GM18867 (cell line): Measurements from ENCODE around the gene REM1.
A peak's percentile ranks its signal among the peaks of the same experiment; 100 is the strongest.

Experiments used
- ATAC-seq: cut with Tn5 transposase; IDR thresholded peaks from one replicate; pipeline ENCODE4 v1.9.1; 2021; ENCODE audit warnings: mild to moderate bottlenecking, moderate library complexity; ENCODE audit not compliant: unreplicated experiment

Gene REM1

DNA sequence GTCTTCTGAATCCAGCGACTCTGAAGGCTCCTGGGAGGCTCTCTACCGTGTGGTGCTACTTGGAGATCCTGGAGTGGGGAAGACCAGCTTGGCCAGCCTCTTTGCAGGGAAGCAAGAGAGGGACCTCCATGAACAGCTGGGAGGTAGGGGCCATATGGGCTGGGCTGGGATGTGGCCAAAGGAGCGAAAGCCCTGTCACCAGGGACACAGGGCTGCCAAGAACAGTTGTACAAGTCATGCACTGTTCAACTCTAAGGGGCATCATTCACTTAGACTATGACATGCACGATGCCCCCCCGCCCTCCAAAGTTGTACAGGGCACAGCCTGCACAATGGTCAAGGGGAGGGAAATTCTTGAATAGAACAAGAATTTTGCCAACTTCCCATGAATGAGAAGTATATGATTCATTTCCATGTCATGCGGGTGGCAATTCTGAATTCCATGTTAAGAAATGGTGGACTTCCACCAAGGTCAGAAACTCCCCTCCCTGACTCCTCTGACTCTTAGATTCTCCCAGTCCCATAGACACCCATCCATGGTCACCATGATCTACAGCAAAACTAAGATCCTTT, 1.6 kb downstream of the REM1 start:
- ATAC-seq = no peak

GRCh38 chr20:31484001-31484400, 8.9 kb downstream of the REM1 start:
- no peak for ATAC-seq

DNA sequence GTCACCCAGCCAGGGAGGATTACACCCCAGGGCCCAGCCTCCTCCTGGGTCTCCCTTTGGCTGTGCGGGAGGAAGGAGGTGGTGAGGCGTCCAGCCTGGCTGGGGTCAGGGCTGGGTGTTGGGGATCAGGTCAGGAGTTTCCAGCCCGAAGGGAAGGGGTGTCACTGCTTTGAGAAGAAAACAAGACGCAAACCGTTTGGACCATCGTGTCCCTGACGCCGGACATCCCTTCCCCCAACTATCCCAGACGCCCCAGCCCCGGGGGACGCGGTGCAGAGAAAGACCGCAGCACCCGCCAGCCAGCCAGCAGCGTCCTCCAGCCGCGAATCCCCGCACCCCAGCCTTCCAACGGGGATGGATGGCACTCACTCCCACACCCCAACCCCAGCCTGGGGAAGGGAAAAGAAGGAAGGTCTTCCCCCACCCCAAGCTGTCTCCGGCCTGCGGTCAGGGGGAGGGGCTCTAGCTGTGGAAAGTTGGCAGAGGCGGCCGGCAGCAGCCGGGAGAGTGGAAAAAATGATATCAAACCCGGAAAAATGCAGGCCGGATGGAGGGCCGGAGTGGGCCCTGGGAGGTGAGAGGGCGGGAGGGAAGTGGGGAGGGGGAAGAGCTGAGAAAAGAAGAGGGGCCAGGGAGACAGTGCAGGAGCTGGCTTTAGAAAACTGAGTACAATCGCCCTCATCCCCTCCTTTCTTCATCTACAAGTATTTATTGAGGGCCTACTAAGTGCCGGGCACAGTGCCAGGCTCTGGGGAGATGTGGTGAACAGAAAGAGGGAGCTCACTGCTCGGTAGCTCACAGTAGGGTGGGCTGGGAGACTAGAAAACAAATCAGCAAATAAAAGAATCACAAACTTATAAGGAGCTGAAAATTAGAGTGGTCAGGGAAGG, 10.6 kb downstream of the REM1 start:
- ATAC-seq = no peak

- ATAC-seq = no peak
Measured at GRCh38 chr20:31488115-31488514, 13.0 kb downstream of the REM1 start.

DNA sequence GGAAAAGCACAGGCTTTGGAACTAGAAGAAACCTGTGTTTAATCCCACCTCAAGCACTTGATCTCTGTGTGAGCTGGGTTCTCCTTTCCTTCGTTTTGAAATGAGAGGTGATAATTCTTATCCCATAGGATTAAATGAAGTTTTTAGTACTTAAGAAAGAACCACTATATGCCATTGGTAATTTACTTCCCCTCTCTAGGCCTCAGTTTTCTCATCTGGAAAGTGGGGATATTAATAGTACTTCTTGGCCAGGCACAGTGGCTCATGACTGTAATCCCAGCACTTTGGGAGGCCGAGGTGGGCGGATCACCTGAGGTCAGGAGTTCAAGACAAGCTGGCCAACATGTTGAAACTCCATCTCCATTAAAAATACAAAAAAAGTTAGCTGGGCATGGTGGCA, 14.1 kb downstream of the REM1 start:
- ATAC-seq = no peak

GRCh38 chr20:31490752-31491151, 15.7 kb downstream of the REM1 start:
- no peak for ATAC-seq

DNA sequence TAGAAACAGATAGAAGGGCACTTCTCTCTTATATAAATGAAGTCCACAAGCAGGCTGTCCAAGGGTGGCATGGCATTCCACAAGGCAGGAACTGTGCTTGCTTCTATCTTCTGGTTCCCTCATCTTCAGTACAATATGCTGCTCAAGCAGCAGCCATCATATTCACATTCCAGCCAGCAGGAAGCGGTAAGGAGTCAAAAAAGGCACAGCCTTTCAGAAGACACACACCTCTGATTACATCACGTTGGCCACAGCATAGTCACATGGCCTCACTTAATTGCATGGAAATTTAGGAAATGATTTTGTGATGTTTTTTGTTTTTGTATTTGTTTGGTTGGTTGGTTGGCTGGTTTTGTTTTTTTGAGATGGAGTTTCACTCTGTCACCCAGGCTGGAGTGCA, 19.0 kb downstream of the REM1 start:
- ATAC-seq = no peak

DNA sequence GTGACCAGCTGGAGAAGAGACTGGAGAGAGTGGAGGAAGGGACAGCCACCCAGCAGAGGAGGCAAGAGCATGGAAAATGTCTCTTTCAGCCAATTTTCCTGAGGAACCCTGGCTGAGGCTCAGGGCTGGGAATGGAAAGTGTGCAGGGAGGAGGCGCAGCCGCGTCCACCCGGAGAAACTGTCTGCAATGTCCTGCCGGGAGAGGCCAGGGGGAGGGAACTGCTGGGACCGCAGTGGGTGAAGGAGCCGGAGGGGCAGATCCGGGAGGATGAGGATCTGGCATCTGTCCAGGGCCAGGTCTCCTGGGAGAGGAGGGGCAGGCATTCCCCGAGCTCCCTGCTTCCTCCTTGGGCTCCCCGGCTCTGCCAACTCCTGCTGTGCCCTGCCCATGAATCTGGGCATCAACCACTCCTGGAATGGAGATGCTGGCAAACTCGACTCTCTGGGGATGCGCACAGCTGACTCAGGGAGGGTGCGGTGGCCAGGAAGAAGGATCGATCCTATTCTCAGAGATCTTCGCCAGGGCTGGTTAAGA, 21.7 kb downstream of the REM1 start:
- no peak for ATAC-seq

- no peak for ATAC-seq
Measured at GRCh38 chr20:31497838-31498540, 22.9 kb downstream of the REM1 start.

- ATAC-seq = no peak
Measured at GRCh38 chr20:31500527-31500926, 25.4 kb downstream of the REM1 start.

DNA sequence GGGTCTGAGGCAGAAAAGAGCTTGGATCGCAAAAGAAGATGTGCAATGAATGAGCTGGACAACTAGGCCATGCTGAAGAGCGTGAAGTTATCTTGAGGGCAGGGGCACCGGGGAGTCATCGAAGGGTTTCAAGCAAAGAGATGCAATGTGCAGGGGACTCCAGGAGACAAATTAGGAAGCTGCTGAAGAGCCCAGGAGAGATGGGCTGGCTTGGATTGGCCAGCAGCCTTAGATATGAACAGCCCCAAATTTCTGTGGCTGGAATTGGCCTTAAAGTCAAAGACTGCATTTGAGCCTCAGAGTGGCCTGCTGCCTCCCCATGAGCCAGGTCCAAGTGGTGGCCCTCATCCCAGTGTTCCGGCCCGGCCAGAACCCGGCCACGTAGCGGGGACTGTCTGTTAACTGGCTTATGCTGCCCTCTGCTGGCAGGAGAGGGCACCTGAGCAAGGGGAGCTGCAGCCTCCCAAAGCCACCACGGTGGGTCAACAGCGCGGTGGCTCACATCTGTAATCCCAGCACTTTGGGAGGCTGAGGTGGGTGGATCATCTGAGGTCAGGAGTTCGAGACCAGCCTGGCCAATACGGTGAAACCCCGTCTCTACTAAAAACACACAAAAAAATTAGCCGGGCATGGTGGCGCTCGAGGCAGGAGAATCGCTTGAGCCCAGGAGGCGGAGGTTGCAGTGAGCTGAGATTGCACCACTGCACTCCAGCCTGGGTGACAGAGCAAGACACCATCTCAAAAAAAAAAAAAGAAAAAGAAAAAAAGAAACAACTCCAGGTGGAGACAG, 28.0 kb downstream of the REM1 start:
- ATAC-seq = peak; percentile 96

GRCh38 chr20:31505903-31506302, 30.8 kb downstream of the REM1 start:
- ATAC-seq = no peak

DNA sequence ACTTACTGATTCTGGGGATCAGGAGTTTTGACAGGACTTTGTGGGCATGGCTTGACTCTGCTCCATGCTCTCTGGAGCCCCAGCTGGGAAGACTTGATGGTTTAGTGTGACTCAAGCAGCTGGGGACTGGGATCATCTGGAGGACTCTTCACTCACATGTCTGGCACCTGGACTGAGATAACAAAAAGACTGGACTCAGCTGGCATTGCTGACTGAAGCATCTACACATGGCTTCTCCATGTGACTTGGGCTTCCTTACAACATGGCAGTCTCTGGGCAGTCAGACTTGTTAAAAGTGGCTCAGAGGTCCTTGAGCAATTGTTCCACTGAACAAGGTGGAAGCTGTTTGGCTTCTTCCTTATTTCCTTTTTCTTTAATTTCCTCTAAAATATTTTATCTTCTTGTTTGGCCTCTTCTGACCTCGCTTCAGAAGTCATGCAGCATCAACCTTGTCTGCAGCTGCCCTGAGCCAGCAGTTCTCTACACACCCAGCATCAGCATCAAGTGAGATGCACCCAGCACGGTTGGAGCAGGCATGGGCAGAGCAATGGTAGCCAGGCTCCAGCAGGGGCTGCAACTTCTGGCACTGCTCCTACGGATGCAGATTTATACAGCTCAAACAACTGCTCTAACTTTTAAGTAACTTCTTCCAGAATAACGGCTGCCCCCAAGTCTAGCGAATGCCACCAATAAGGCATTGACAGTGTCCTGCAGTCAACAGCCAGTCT, 33.6 kb downstream of the REM1 start:
- ATAC-seq = no peak

DNA sequence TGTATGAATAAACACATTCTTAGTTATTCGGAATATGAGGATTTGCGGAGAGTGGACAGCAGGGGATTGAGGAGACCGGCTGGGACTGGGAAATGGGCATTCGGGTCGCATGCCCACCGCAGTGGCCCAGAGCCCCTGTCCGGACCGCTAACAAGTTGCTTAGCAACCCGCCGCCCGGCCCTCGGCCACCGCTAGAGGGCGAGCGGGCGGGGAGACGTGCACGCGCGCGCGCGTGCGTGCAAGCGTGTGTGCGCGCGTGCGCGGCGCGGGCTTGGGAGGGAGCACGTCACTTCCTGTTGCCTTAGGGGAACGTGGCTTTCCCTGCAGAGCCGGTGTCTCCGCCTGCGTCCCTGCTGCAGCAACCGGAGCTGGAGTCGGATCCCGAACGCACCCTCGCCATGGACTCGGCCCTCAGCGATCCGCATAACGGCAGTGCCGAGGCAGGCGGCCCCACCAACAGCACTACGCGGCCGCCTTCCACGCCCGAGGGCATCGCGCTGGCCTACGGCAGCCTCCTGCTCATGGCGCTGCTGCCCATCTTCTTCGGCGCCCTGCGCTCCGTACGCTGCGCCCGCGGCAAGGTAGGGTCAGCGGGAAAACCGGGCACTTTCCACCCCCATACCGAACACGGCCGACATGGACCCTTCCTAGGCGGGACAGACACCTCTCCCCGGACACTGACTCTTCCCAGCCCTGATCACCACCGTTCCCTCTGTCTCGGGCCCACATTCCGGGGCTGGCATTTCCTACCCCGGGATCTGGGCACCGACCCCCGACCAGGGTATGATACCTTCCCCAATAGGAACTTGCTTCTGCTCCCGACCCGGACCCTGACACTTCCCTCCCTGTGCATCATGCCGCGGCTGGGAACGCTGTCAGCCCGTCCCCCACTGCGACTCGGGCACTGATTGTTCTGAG, 39.3 kb downstream of the REM1 start, which contains the start of gene HM13:
TSS of gene HM13 (plus strand) at position 289 of the 918 bp plus-strand sequence. CDS start at position 399, 110 bp downstream.
- ATAC-seq = peak; percentile 87

DNA sequence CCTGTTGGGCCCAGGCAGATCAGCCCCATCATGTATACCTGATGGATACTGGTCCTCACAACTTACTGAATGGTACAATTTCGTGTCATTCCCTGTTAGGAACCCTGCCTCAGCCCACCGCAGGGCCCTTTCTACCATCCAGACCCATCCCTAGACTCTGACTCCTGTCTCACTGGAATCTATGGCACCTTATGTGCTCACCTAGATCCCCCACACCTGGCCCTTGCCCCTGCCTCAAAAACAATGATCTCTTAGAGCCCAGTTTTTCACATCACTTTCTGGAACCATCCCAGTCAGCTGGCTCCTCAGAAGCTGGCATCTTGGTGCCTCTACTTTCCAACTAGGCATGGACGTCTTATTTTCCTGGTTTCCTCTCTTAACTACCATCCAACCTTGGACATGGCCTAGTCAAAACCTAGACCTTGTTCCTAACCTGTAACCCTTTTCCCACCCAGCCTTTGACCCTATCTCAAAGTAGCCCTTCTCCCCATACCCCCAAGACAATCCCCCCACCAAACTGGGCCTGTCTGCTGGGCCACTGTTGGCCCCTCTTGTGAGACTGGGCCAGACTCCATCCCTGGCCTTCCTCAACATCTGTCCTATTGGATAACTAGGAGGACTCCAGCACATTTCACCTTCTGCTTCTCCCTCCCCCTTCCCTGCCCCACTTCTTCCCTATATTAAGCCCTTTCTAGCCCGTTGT, 40.1 kb downstream of the REM1 start:
- ATAC-seq = no peak

- no peak for ATAC-seq
Measured at GRCh38 chr20:31515775-31516107, 40.7 kb downstream of the REM1 start.

GRCh38 chr20:31516166-31516565, 41.1 kb downstream of the REM1 start:
- ATAC-seq = no peak

GRCh38 chr20:31516651-31517050, 41.6 kb downstream of the REM1 start:
- ATAC-seq = no peak

DNA sequence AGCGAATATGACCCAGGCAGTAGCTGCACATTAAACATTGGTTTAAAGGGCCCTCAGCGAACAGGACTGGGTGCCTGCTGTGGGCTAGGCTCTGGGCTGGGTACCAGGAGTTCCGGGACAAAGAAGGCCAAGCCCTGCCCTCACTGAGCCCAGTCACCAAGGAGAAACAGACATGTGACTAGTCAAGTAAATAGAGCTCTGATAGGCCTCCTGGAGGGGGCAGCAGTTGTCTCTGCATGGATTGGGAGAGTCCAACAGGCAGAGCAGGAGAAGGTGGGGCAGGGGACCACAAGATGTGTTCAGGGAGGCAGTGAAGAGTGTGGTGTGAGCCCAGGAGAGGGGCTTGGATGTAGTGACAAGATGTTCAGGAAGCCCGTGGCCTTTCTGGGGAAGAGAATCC, 42.3 kb downstream of the REM1 start:
- ATAC-seq = no peak
